A673 (cell line): ENCODE results near the gene AXL. TPM values are rescaled to one million over a fixed set of nuclear protein-coding genes. Genes with fewer than 3 reads are reported as not detected.

Experiments
- BruUV-seq: library from RNA; stranded (reverse); fragments of 400-500 nt; replicated peaks from 2 replicates; lab custom pipeline; 2021; lab: Mats Ljungman, UMichigan
- CTCF ChIA-PET: fragments of 300-600 bp; sonication (Branson Sonifier 250); formaldehyde crosslinking; loops from one replicate; lab custom pipeline; 2022; ENCODE audit warnings: antibody characterized with exemption; lab: Charles Lee
- POLR2A ChIA-PET: fragments of 300-600 bp; sonication (Branson Sonifier 250); formaldehyde crosslinking; loops from one replicate; lab custom pipeline; 2022; ENCODE audit warnings: antibody characterized with exemption; ENCODE audit not compliant: low non-redundant PET; lab: Charles Lee
- DNase-seq: peaks from one replicate; pipeline ENCODE4 v3.0.0-alpha.2; 2015; ENCODE audit warnings: low spot score
- H3K27ac ChIP-seq: fragments of 200-600 bp; sonication (generic); 2 replicates; pipeline ENCODE4 v1.5.1; 2016; ENCODE audit warnings: mixed run types, low read depth, mild to moderate bottlenecking, mixed read lengths, antibody characterized with exemption, low read length; ENCODE audit not compliant: poor library complexity, severe bottlenecking
- H3K27me3 ChIP-seq: fragments of 200-600 bp; sonication (generic); replicated peaks from 2 replicates; pipeline ENCODE4 v1.6.1; 2017; ENCODE audit warnings: mixed run types, low read depth, mild to moderate bottlenecking, mixed read lengths, antibody characterized with exemption, low read length; ENCODE audit not compliant: insufficient read depth, poor library complexity
- H3K36me3 ChIP-seq: fragments of 200-600 bp; sonication (generic); 2 replicates; pipeline ENCODE4 v1.6.1; 2016; ENCODE audit warnings: mixed run types, mild to moderate bottlenecking, mixed read lengths, antibody characterized with exemption, low read length; ENCODE audit not compliant: insufficient read depth, poor library complexity, severe bottlenecking
- H3K4me1 ChIP-seq: fragments of 200-600 bp; sonication (generic); 2 replicates; pipeline ENCODE4 v1.6.1; 2017; ENCODE audit warnings: mixed run types, mild to moderate bottlenecking, mixed read lengths, antibody characterized with exemption, low read length; ENCODE audit not compliant: insufficient read depth, poor library complexity, severe bottlenecking
- H3K4me3 ChIP-seq: fragments of 200-600 bp; sonication (generic); 2 replicates; pipeline ENCODE4 v1.5.1; 2016; ENCODE audit warnings: low read depth, mixed run types, mild to moderate bottlenecking, mixed read lengths, low read length; ENCODE audit not compliant: poor library complexity, severe bottlenecking
- H3K9me3 ChIP-seq: fragments of 200-600 bp; sonication (generic); 2 replicates; pipeline ENCODE4 v1.6.1; 2016; ENCODE audit warnings: mixed run types, low read depth, mild to moderate bottlenecking, mixed read lengths, antibody characterized with exemption, low read length; ENCODE audit not compliant: poor library complexity, severe bottlenecking
- EZH2 ChIP-seq: fragments of 200-600 bp; sonication (generic); IDR thresholded peaks from 2 replicates; pipeline ENCODE4 v1.6.1; 2017; ENCODE audit warnings: borderline replicate concordance, low read depth, mild to moderate bottlenecking, mixed read lengths, antibody characterized with exemption, low read length; ENCODE audit not compliant: poor library complexity, severe bottlenecking
- intact Hi-C: fragments of 100-400 bp; cut with micrococcal nuclease; formaldehyde crosslinking; loops from one replicate; pipeline ENCODE4 v1.10.0; 2022; ENCODE audit not compliant: unreplicated experiment
- total RNA-seq: library from RNA; stranded (reverse); gene quantifications from 2 replicates; pipeline ENCODE4 v1.2.3, GENCODE V29; 2021
- TF ChIP-seq, protein P1 (sequence below): fragments of 300-800, 200-600 bp; sonication (generic); conservative IDR thresholded peaks from 2 replicates; pipeline ENCODE4 v1.5.1; 2017; ENCODE audit warnings: low read depth, mild to moderate bottlenecking, antibody characterized with exemption, low read length, moderate library complexity, mixed read lengths

The AXL gene
- total RNA-seq, 1 experiment from 2014 or later, result 1.0 TPM

DNA sequence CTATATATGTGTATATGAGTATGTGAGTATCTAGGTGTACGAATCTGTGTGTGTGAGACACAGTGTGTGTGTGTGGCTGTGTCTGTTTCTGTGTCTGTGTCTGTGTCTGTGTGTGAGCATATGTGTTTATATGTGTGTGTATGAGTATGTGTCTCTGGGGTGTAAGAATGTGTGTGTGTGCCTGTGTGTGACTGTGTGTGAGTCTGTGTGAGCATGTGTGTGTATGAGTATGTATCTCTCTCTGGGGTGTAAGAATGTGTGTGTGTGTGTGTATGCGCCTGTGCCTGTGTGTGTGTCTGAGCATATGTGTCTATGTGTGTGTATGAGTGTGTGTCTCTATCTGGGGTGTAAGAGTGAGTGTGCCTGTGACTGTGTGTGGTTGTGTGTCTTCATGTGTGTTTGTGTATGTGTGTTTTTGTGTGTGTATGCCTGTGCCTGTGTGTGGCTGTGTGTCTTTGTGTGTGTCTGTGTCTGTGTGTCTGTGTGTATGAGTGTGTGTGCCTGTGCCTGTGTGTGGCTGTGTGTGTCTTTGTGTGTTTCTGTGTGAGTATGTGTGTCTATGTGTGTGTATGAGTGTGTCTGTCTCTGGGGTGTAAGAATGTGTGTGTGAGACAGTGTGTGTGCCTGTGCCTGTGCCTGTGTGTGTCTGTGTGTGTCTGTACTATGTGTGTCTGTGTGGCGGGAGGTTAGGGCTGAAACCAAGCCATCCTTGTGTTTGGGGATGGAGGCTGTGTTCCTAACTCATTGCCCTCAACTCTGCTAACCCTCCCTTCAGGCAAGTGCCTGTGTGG, 11.2 kb downstream of the AXL start:
- H3K27ac ChIP-seq, result no peak overlapping the region

DNA sequence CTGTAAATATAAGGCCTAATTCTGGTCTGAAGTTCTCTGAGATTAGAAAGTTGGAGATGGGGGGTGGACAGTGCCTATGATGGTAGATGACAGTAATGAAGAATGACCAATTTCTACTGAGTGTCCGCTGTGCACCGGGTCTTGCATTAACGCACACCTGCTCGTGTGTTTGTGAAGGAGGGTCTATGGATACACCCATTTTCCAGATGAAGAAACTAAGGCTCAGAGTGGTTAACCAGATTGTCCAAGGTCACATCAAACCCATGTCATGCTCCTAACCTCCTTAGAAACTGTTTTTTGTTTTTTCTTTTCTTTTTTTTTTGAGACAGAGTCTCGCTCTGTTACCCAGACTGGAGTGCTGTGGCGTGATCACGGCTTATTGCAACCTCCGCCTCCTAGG, 13.7 kb downstream of the AXL start:
- H3K27ac ChIP-seq, result no peak overlapping the region
- TF ChIP-seq EZH2, result no peak
- TF ChIP-seq, protein P1, sequence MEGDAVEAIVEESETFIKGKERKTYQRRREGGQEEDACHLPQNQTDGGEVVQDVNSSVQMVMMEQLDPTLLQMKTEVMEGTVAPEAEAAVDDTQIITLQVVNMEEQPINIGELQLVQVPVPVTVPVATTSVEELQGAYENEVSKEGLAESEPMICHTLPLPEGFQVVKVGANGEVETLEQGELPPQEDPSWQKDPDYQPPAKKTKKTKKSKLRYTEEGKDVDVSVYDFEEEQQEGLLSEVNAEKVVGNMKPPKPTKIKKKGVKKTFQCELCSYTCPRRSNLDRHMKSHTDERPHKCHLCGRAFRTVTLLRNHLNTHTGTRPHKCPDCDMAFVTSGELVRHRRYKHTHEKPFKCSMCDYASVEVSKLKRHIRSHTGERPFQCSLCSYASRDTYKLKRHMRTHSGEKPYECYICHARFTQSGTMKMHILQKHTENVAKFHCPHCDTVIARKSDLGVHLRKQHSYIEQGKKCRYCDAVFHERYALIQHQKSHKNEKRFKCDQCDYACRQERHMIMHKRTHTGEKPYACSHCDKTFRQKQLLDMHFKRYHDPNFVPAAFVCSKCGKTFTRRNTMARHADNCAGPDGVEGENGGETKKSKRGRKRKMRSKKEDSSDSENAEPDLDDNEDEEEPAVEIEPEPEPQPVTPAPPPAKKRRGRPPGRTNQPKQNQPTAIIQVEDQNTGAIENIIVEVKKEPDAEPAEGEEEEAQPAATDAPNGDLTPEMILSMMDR, result no peak
- intact Hi-C loops, result no loop called here
- H3K4me1 ChIP-seq, result no peaks in the 10 kb centered on the region
- H3K9me3 ChIP-seq, result no peaks in the 10 kb centered on the region
- ChIA-PET POLR2A (no interaction called here), CTCF (no interaction called here)
- H3K4me3 ChIP-seq, result no peak overlapping the region
- DNase-seq, result no peak
- BruUV-seq, result no TSS peak
- H3K27me3 ChIP-seq, result no peaks in the 10 kb centered on the region
- no peaks in the 10 kb centered on the region for H3K36me3 ChIP-seq

More for the DNA sequence above, 11.2 kb downstream of the AXL start:
- H3K9me3 ChIP-seq, result no peaks in the 10 kb centered on the region
- no TSS peak for BruUV-seq
- peaks cover 6% of the 10 kb centered on the region for H3K4me1 ChIP-seq
- H3K27me3 ChIP-seq, result no peaks in the 10 kb centered on the region
- no peak overlapping the region for H3K4me3 ChIP-seq
- no peak for TF ChIP-seq EZH2
- TF ChIP-seq, protein P1, result no peak
- CTCF ChIA-PET, result no interaction called here
- DNase-seq, result no peak
- POLR2A ChIA-PET, result no interaction called here
- intact Hi-C loops, result no loop called here
- H3K36me3 ChIP-seq, result no peaks in the 10 kb centered on the region

DNA sequence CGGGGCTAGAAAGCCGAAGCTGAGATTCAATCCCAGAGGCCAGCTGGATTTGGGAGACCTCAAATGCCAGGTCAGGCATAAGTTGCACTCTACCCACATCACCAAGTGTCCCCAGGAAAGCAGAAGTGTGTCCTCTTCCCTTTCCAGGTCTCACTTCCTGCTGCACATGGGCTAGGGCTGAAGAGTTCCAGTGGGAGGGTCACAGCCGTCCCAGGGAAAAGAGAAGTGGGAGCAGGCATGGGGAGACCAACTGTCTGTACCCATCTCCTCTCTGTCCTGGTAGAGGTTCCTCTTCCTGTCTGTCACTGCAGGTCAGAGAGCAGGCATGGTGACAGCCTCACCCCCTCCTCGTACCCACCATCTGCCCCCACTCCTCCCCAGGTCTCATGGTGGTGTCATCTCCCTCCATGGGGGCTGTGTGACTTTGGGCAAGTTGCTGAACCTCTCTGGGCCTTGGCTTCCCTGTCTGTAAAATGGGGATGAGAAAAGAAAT, 14.8 kb downstream of the AXL start:
- no TSS peak for BruUV-seq
- no peak for DNase-seq
- POLR2A ChIA-PET, result no interaction called here
- Histone ChIP-seq H3K9me3 (no peaks in the 10 kb centered on the region), H3K27ac (no peak overlapping the region), H3K27me3 (no peaks in the 10 kb centered on the region), H3K4me3 (no peak overlapping the region), H3K36me3 (no peaks in the 10 kb centered on the region), H3K4me1 (no peaks in the 10 kb centered on the region)
- intact Hi-C loops, result no loop called here
- TF ChIP-seq EZH2, result no peak
- TF ChIP-seq, protein P1, result no peak
- CTCF ChIA-PET, result no interaction called here
